GM12873 (cell line): ENCODE measurements around the gene TNFRSF14.

ENCODE experiments used
- TF ChIP-seq, protein P1 (sequence below): IDR thresholded peaks from 2 replicates; pipeline ENCODE4 v1.5.1; 2012; ENCODE audit warnings: low read depth, mild to moderate bottlenecking, moderate library complexity, low read length, control low read depth; ENCODE audit not compliant: insufficient read depth; ENCODE audit errors: missing control alignments

TNFRSF14 gene

DNA sequence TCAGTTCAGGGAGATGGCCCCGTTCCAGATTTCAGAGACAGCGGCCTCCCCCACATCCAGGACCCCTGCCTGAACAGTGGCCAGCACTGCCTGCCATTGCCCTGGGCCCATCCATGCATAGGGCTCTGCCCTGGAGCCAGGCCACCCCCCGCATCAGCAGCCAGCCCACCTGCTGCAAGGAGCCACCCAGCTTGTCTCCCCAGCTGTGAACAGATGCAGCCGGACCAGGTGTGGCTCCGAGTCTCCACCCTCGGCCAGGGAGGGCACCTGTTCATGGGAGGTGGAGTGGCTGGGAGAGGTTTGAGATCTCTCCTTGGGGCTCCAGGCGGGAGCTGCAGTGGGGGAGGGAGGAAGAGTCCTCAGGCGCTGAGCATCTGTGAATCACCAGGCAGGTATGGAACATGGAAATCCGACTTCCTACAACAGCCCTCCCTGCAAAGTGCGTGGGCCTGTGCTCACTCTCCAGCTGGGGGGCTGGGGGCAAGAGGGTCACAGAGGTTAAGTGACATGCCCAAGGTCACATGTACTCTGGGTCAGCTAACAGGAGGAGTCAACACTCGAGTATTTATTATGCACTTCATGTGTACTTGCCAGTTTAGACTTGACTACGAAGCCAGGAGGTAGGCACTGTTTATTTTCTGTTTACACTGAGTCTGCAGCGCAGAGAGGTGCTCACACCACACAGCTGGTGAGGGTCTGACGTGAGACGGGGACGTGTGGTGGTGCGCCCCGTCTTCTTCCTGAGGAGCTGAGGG, 21.3 kb upstream of the TNFRSF14 start:
- TF ChIP-seq, protein P1, sequence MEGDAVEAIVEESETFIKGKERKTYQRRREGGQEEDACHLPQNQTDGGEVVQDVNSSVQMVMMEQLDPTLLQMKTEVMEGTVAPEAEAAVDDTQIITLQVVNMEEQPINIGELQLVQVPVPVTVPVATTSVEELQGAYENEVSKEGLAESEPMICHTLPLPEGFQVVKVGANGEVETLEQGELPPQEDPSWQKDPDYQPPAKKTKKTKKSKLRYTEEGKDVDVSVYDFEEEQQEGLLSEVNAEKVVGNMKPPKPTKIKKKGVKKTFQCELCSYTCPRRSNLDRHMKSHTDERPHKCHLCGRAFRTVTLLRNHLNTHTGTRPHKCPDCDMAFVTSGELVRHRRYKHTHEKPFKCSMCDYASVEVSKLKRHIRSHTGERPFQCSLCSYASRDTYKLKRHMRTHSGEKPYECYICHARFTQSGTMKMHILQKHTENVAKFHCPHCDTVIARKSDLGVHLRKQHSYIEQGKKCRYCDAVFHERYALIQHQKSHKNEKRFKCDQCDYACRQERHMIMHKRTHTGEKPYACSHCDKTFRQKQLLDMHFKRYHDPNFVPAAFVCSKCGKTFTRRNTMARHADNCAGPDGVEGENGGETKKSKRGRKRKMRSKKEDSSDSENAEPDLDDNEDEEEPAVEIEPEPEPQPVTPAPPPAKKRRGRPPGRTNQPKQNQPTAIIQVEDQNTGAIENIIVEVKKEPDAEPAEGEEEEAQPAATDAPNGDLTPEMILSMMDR: no peak

DNA sequence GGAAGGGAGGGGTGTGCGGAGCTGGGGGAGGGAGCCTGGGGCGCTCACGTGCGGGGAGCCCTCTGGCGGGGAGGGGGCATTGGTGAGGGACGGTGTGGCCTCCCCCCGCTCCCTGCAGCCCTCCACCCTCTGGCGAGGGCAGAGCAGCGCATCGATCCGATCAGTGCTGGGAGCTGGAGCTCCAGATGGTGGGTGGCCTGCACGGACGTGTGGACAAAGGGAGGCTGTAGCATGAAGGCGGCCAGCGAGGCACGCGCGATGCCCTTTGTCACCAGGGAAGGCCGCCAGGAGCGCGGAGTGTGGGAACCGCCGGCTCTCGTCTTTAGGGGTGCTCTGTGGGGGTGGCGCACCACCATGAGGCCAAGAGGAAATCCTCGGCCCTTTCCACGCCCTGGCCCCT, 20.7 kb upstream of the TNFRSF14 start:
- TF ChIP-seq, protein P1: no peak

DNA sequence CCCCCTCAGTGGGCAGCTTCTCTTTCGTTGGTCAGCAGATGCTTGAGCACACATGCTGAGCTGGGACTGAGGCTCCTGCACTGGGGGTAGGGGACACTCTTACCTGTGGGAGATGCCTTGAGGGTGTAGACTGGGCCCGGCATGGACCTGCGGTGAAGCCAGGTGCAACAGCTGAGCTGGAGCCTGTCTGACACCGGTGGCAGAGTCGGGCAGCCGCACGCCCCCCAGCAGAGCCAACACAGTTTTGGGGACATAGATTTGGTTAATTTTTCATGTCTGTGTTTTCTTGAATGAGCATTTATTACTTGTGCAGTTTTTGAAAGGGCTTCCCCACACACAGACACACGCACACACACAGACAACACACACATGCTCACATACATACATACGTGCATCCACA, 20.2 kb upstream of the TNFRSF14 start:
- TF ChIP-seq, protein P1: no peak

DNA sequence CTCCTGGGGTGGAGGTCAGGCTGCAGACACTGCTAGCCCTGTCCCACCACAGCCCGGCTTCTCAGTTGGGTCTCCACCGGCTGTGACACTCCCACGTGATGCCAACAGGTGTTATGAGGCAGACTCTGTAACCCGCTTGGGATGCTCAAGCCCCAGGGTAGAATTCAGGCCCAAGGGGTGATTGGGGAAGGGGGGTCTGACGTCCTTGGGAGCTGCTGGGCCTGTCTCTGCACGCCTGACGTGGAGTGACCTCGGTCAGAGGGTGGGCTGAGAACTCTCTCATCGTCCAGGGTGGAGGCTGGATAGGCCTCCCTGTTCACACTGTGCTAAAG, 18.4 kb upstream of the TNFRSF14 start:
- TF ChIP-seq, protein P1: no peak

DNA sequence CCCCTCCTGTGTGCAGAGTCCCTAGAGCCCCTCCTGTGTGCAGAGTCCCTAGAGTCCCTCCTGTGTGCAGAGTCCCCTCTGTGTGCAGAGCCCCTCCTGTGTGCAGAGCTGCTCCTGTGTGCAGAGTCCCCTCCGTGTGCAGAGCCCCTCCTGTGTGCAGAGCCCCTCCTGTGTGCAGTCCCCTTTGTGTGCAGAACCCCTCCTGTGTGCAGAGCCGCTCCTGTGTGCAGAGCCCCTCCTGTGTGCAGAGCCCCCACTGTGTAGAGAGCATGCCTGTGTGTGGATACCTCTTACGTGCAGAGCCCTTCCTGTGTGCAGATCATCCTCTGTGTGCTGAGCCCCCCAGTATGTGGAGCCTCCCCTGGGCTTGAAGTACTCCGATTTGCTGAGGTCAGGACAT, 17.8 kb upstream of the TNFRSF14 start:
- TF ChIP-seq, protein P1: no peak

DNA sequence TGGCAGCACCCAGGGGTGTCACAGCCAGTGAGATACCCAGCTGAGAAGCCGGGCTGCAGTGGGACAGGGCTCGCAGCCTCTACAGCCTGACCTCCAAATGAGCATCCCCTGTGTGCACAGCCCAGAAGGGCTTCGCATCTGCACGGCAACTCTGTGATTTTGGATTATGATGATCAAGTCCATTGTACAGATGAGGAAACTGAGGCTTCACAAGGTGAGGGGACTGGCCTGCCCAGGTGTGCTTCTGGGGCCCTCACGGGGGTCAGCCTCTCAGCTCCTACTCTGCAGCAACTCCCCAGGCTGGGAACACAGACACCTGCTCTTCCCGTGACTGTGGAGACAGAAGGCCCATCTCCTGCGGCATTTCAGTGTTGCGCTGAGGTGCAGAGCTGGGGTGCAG, 17.3 kb upstream of the TNFRSF14 start:
- TF ChIP-seq, protein P1: no peak

DNA sequence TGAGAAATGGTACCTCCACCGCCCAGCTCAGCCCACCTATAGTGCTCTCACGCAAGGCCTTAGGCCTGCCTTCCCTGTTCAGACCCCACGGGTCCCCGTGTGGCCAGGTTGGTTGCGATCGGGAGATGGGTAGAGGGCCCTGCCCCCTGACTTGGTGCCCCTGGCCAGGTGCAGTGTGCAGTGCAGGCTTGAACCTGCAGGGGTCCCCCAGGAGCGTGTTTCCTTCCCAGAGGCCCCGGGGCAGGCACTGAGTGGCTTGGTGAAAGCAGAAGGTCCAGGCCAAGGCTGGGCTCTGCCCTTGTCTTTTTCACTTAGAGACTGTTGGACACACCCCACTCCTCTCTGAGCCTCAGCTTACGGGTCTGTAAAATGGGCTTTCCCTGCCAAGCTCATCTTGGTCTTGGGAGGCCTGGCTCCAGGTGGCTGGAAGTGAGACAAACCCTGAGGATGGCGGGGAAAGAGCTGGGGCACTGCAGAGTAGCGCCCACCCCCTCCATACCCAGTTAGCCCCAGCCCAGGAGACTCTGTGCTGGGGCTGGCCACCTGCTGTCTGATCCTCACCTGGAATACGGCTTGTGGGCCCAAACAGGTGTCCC, 16.8 kb upstream of the TNFRSF14 start:
- TF ChIP-seq, protein P1: peak; percentile 59
